ENCODE data around the gene XRCC3. TPM values are rescaled to one million over a fixed set of nuclear protein-coding genes. Genes with fewer than 3 reads are reported as not detected.
A peak's percentile ranks its signal among the peaks of the same experiment; 100 is the strongest.
"Not testable (repeated sequence)": the region's sequence is repeated elsewhere in the genome, so short reads cannot be mapped to it uniquely, and the experiment has no call there.

XRCC3 gene
- total and polyA plus RNA-seq, 10 of the 15 experiments (the other 5 are each of a cell fraction or from before 2014, with no cell fraction given) = 0.37 to 52.0 (median 26.8) TPM

DNA sequence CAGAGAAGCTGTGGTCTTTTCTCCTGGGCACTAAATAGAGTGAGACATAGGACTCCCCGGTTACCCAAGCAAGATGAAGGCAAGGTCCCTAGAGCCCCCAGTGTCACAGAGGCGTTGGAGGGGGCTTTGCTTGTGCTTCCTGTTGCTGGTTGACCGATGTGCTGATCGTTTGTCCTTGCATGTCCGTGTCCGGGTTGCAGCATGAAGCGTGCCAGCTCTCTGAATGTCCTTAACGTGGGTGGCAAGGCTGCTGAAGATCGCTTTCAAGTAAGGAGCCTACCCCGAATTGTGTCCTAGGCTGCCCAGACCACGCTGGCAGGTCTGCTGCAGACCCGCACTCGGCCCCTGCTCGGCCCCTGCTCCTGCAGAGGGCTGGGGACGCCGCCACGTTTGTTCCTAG lies 23.1 kb downstream of the XRCC3 start (continued):
- TF ChIP-seq, protein P1, sequence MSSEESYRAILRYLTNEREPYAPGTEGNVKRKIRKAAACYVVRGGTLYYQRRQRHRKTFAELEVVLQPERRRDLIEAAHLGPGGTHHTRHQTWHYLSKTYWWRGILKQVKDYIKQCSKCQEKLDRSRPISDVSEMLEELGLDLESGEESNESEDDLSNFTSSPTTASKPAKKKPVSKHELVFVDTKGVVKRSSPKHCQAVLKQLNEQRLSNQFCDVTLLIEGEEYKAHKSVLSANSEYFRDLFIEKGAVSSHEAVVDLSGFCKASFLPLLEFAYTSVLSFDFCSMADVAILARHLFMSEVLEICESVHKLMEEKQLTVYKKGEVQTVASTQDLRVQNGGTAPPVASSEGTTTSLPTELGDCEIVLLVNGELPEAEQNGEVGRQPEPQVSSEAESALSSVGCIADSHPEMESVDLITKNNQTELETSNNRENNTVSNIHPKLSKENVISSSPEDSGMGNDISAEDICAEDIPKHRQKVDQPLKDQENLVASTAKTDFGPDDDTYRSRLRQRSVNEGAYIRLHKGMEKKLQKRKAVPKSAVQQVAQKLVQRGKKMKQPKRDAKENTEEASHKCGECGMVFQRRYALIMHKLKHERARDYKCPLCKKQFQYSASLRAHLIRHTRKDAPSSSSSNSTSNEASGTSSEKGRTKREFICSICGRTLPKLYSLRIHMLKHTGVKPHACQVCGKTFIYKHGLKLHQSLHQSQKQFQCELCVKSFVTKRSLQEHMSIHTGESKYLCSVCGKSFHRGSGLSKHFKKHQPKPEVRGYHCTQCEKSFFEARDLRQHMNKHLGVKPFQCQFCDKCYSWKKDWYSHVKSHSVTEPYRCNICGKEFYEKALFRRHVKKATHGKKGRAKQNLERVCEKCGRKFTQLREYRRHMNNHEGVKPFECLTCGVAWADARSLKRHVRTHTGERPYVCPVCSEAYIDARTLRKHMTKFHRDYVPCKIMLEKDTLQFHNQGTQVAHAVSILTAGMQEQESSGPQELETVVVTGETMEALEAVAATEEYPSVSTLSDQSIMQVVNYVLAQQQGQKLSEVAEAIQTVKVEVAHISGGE (CRISPR knock-in tag; IDR thresholded peaks at IDR 0.05) = no peak
- TF ChIP-seq TCF7 (IDR thresholded peaks at IDR 0.05; ENCODE audit: borderline replicate concordance) (no peak), DPF2 (IDR thresholded peaks at IDR 0.05) (no peak), TCF12 (IDR thresholded peaks at IDR 0.05; ENCODE audit: low read depth, low read length) (no peak), CBX3 (IDR thresholded peaks at IDR 0.05; ENCODE audit: borderline replicate concordance, low read depth) (no peak)
- TF ChIP-seq, protein P2, sequence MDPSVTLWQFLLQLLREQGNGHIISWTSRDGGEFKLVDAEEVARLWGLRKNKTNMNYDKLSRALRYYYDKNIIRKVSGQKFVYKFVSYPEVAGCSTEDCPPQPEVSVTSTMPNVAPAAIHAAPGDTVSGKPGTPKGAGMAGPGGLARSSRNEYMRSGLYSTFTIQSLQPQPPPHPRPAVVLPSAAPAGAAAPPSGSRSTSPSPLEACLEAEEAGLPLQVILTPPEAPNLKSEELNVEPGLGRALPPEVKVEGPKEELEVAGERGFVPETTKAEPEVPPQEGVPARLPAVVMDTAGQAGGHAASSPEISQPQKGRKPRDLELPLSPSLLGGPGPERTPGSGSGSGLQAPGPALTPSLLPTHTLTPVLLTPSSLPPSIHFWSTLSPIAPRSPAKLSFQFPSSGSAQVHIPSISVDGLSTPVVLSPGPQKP (IDR thresholded peaks at IDR 0.05; ENCODE audit: low read depth, low read length) = no peak

DNA sequence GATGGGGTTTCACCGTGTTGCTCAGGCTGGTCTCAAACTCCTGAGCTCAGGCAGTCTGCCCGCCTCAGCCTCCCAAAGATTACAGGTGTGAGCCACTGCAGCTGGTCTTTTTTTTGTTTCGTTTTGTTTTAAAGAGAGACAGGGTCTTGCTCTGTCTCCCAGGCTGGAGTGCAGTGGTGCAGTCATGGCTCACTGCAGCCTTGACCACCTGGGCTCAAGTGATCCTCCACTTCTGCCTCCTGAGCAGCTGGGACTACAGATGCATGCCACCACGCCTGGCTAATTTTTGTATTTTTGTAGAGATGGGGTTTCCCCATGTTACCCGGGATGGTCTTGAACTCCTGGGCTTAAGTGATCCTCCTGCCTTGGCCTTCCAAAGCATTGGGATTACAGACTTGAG lies 23.6 kb downstream of the XRCC3 start:
- intact Hi-C loops (cut with micrococcal nuclease; ENCODE audit: unreplicated experiment); H3K9ac ChIP-seq (ENCODE audit: control insufficient read depth, insufficient read depth, low read length); FAIRE-seq; H3K4me3 ChIP-seq; H3K9me3 ChIP-seq (replicated peaks; ENCODE audit: control insufficient read depth, insufficient read depth, low read length); H4K20me1 ChIP-seq (ENCODE audit: control insufficient read depth, insufficient read depth); BruUV-seq (replicated peaks); H2AFZ ChIP-seq (ENCODE audit: control insufficient read depth, low read depth, low read length); in situ Hi-C loops (cut with MboI); H3K27me3 ChIP-seq (replicated peaks in 1 of 2; ENCODE audit: control insufficient read depth in 2 of 2, insufficient read depth in 2 of 2, low read length in 1 of 2): not testable (repeated sequence)
- CTCF ChIA-PET = interaction anchor here (0.8 to 1.4 kb wide), 4 partner anchors 9 to 386 kb away, joined by 3 to 6 read pairs (median 4); no protein-coding TSS in a partner anchor
- POLR2A ChIA-PET = interaction anchor here (0.6 to 0.9 kb wide), 3 partner anchors 24 to 987 kb away, joined by 3 to 4 read pairs (median 4); partner anchors contain the start of genes XRCC3 and ZFYVE21
- WGBS (ENCODE audit: insufficient coverage, insufficient replicate concordance, low lambda C conversion rate, missing lambda C conversion rate) = 0% methylated on average over 5 of the region's 5 CpGs
- Histone ChIP-seq H3K79me2 (ENCODE audit: control insufficient read depth, insufficient read depth, low read length) (peaks cover 11% of the 10 kb centered on the region), H3K4me2 (ENCODE audit: control insufficient read depth, insufficient read depth) (peak overlapping the region; percentile 86), H3K36me3 (ENCODE audit: control insufficient read depth in 2 of 2, insufficient read depth in 2 of 2, low read length in 1 of 2) (peaks cover 9 to 18% of the 10 kb centered on the region in 2 experiments), H3K4me1 (ENCODE audit: control insufficient read depth, insufficient read depth, low read length) (peaks cover 38% of the 10 kb centered on the region), H3K27ac (ENCODE audit: control insufficient read depth, insufficient read depth) (peak overlapping the region; percentile 97)
- SMC1A ChIA-PET (ENCODE audit: uncharacterized antibody, unreplicated experiment) = interaction anchor here (0.5 to 1.0 kb wide), 4 partner anchors 62 to 245 kb away, joined by 3 read pairs; no protein-coding TSS in a partner anchor
- ATAC-seq = peak; percentile 77
- DNase-seq (ENCODE audit: low read depth, low spot score) = peak; percentile 31
- RAD21 ChIA-PET (ENCODE audit: unreplicated experiment) = interaction anchor here (0.7 to 1.6 kb wide), 3 partner anchors 11 to 1923 kb away, joined by 3 to 4 read pairs (median 4); partner anchors contain the start of genes XRCC3 and ZFYVE21
- TF ChIP-seq NR2F1 (conservative IDR thresholded peaks at IDR 0.05) (peak; percentile 47; the same call in 1 of the 2 replicates), RUNX3 (IDR thresholded peaks at IDR 0.05; ENCODE audit: low read length) (0 out of 2 replicates have a peak, but pooled peaks have one; percentile 9), IKZF1 (conservative IDR thresholded peaks at IDR 0.05) (peak; percentile 47; the same call in 1 of the 2 replicates), IKZF2 (IDR thresholded peaks at IDR 0.05) (peak; percentile 50 to 68; a peak in 3 of 4 replicates), PAX5 (IDR thresholded peaks at IDR 0.05; ENCODE audit: borderline replicate concordance, low read depth, low read length) (peak; percentile 77; the same call in 1 of the 2 replicates), TCF3 (IDR thresholded peaks at IDR 0.05; ENCODE audit: borderline replicate concordance, insufficient read depth, low read depth, low read length) (peak; percentile 51; the same call in 1 of the 2 replicates), BHLHE40 (IDR thresholded peaks at IDR 0.05; ENCODE audit: borderline replicate concordance in 1 of 2, low read depth in 2 of 2, low read length in 1 of 2) (peak in 1 of 2 experiments; percentile 48; a peak in 1 of 4 replicates), TCF12 (IDR thresholded peaks at IDR 0.05; ENCODE audit: low read depth, low read length) (peak; percentile 67; the same call in 1 of the 2 replicates), EED (IDR thresholded peaks at IDR 0.05; ENCODE audit: low read depth) (peak; percentile 56; the same call in 1 of the 2 replicates)
- TF ChIP-seq, protein P3, sequence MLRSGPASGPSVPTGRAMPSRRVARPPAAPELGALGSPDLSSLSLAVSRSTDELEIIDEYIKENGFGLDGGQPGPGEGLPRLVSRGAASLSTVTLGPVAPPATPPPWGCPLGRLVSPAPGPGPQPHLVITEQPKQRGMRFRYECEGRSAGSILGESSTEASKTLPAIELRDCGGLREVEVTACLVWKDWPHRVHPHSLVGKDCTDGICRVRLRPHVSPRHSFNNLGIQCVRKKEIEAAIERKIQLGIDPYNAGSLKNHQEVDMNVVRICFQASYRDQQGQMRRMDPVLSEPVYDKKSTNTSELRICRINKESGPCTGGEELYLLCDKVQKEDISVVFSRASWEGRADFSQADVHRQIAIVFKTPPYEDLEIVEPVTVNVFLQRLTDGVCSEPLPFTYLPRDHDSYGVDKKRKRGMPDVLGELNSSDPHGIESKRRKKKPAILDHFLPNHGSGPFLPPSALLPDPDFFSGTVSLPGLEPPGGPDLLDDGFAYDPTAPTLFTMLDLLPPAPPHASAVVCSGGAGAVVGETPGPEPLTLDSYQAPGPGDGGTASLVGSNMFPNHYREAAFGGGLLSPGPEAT (IDR thresholded peaks at IDR 0.05; ENCODE audit: low read depth) = 0 out of 2 replicates have a peak, but pooled peaks have one; percentile 48
